Prostate gland (tissue), 2 donors: ENCODE results near the gene KDSR. TPM values are rescaled to one million over a fixed set of nuclear protein-coding genes. Genes with fewer than 3 reads are reported as not detected.

ENCODE experiments used
- DNase-seq: peaks from one replicate; pipeline ENCODE4 v3.0.0-alpha.2; 2019; ENCODE audit warnings: low spot score
- H3K27ac ChIP-seq, 2 donors: fragments of 200-600 bp; sonication (generic); 2 replicates each; pipeline ENCODE4 v1.5.1; 2017 to 2019
- H3K27me3 ChIP-seq: fragments of 200-600 bp; sonication (generic); replicated peaks from 2 replicates; pipeline ENCODE4 v1.5.1; 2019; ENCODE audit not compliant: insufficient read depth
- H3K36me3 ChIP-seq, 2 donors: fragments of 200-600 bp; sonication (generic); 1 replicate in 1 of 2; 2 replicates in 1 of 2; pipeline versions ENCODE4 v1.5.1 to v1.8.1; 2017 to 2019
- H3K4me1 ChIP-seq: fragments of 200-600 bp; sonication (generic); replicated peaks from 2 replicates; pipeline ENCODE4 v1.5.1; 2019
- H3K4me3 ChIP-seq, 2 donors: fragments of 200-600 bp; sonication (generic); 2 replicates each; pipeline ENCODE4 v1.5.1; 2017 to 2019
- H3K9me3 ChIP-seq: fragments of 200-600 bp; sonication (generic); 2 replicates; pipeline ENCODE4 v1.5.1; 2017
- POLR2A ChIP-seq: fragments of 450-650 bp; IDR thresholded peaks from one replicate; pipeline ENCODE4 v1.6.1; 2016; ENCODE audit warnings: antibody characterized with exemption, mild to moderate bottlenecking
- POLR2AphosphoS5 ChIP-seq: sonication (generic); formaldehyde crosslinking; IDR thresholded peaks from one replicate; pipeline ENCODE4 v1.6.1; 2017; ENCODE audit warnings: antibody characterized with exemption
- WGBS: methylation state at CpG from one replicate; pipeline ENCODE4 v1.1.5; 2018; 5-methylcytosine and 5-hydroxymethylcytosine counted together
- intact Hi-C: fragments of 100-400 bp; cut with DNase I; formaldehyde crosslinking; loops from one replicate; pipeline ENCODE4 v1.14.2; 2022
- total RNA-seq, 2 donors: library from RNA; depleted of rRNA; stranded (reverse); fragments of >200 nt; gene quantifications; one replicate each; pipeline ENCODE4 v1.1.0, GENCODE V29; 2016
- TF ChIP-seq, protein P1 (sequence below), 4 experiments: fragments of 200-600 bp in 2 of 4; fragments of 450-650 bp in 2 of 4; sonication (generic) in 2 of 4; IDR thresholded peaks; 1 replicate in 3 of 4; 2 replicates in 1 of 4; pipeline ENCODE4 v1.5.1; 2016 to 2019; ENCODE audit warnings: antibody characterized with exemption in 4 of 4, mild to moderate bottlenecking in 2 of 4, moderate library complexity in 2 of 4

Gene KDSR
- total RNA-seq, 2 donors from 2014 or later, result 46.1 to 52.3 TPM

DNA sequence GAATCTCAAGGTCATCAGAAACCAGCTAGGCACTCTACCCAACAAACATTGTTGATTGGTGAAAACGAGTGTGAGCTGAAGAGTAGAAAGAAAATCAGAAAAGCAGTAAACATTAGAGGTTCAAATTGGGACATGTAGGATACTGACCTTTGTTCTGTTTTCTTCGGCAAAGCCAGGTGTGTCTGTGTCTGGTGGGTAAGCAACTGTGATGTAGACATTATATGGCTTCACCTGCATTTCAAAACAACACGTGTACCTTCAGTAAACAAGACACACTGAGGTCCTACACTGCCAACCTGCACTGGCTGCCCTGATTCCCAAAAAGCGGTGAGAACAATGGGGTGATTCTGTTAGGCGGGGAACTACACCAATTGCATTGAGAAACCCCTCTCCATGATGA is 22.7 kb downstream of the KDSR start:
- intact Hi-C loops, result no loop called here
- no peak overlapping the region for H3K4me3 ChIP-seq
- TF ChIP-seq, protein P1, sequence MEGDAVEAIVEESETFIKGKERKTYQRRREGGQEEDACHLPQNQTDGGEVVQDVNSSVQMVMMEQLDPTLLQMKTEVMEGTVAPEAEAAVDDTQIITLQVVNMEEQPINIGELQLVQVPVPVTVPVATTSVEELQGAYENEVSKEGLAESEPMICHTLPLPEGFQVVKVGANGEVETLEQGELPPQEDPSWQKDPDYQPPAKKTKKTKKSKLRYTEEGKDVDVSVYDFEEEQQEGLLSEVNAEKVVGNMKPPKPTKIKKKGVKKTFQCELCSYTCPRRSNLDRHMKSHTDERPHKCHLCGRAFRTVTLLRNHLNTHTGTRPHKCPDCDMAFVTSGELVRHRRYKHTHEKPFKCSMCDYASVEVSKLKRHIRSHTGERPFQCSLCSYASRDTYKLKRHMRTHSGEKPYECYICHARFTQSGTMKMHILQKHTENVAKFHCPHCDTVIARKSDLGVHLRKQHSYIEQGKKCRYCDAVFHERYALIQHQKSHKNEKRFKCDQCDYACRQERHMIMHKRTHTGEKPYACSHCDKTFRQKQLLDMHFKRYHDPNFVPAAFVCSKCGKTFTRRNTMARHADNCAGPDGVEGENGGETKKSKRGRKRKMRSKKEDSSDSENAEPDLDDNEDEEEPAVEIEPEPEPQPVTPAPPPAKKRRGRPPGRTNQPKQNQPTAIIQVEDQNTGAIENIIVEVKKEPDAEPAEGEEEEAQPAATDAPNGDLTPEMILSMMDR (IDR thresholded peaks at IDR 0.05), result no peak
- TF ChIP-seq POLR2AphosphoS5 (no peak), POLR2A (no peak)
- no peaks in the 10 kb centered on the region for H3K9me3 ChIP-seq
- no peaks in the 10 kb centered on the region for H3K36me3 ChIP-seq
- WGBS, result 79% methylated on average over 5 of the region's 5 CpGs
- no peaks in the 10 kb centered on the region for H3K4me1 ChIP-seq
- no peak for DNase-seq
- no peak overlapping the region for H3K27ac ChIP-seq
- H3K27me3 ChIP-seq, result no peaks in the 10 kb centered on the region

DNA sequence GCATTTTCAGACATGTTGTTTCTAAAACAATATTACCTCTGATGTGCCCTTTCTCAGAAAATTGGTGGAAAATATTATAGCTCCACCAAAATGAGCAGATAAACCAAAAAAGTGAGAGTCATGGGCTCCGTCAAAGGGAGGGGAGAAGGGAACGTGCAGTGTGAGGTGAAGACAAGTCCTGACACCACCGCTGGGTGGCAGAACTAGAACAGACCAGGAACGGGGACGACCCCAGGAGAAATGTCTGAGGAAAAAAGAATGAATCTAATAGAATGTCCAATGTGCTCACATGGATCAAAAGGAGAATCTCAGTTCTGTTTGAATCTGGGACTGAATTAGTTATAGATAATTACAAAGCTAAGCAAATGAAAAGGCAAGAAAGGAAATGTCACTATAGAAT is 24.8 kb downstream of the KDSR start:
- Histone ChIP-seq H3K27ac (no peak overlapping the region), H3K36me3 (no peaks in the 10 kb centered on the region), H3K9me3 (no peaks in the 10 kb centered on the region), H3K4me1 (no peaks in the 10 kb centered on the region), H3K4me3 (no peak overlapping the region), H3K27me3 (no peaks in the 10 kb centered on the region)
- WGBS, result 43% methylated on average over 5 of the region's 5 CpGs
- intact Hi-C loops, result no loop called here
- no peak for DNase-seq
- TF ChIP-seq POLR2A (no peak), POLR2AphosphoS5 (no peak)
- TF ChIP-seq, protein P1 (IDR thresholded peaks at IDR 0.05), result peak in 3 of 4 experiments; percentile 15 to 44 (median 43)

DNA sequence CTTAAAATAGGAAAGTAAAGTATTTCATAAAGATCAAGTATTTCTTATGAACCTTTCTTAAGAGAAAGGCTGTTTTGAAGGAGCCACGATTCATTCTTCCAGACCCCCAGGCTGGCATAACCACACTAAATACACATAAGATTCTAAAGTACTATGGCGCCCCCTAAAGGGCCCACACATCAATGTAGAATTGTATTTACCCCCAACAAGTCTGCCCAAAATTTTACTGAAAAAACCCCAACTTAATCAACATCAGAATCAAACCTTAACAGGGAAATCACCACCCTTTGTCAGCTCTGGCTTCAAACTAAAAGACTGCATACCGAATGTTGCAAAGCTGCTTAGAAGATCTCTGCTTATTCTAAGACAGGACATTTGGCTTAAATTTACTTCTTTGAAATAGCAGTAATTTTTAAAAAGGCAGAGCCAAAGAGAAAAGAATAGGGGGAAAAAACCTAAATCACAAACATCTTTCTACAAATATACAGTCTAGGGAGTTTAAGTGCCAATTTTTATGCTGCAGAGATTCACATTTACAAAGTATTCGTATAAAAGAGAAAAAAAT is 27.0 kb downstream of the KDSR start:
- Histone ChIP-seq H3K36me3 (no peaks in the 10 kb centered on the region), H3K9me3 (no peaks in the 10 kb centered on the region), H3K4me1 (no peaks in the 10 kb centered on the region), H3K4me3 (no peak overlapping the region), H3K27me3 (no peaks in the 10 kb centered on the region), H3K27ac (no peak overlapping the region)
- TF ChIP-seq, protein P1 (IDR thresholded peaks at IDR 0.05), result peak in 2 of 4 experiments; percentile 28 to 32
- no peak for TF ChIP-seq POLR2A
- WGBS, result 28% methylated on average over 4 of the region's 4 CpGs
- intact Hi-C loops, result no loop called here
- no peak for DNase-seq

DNA sequence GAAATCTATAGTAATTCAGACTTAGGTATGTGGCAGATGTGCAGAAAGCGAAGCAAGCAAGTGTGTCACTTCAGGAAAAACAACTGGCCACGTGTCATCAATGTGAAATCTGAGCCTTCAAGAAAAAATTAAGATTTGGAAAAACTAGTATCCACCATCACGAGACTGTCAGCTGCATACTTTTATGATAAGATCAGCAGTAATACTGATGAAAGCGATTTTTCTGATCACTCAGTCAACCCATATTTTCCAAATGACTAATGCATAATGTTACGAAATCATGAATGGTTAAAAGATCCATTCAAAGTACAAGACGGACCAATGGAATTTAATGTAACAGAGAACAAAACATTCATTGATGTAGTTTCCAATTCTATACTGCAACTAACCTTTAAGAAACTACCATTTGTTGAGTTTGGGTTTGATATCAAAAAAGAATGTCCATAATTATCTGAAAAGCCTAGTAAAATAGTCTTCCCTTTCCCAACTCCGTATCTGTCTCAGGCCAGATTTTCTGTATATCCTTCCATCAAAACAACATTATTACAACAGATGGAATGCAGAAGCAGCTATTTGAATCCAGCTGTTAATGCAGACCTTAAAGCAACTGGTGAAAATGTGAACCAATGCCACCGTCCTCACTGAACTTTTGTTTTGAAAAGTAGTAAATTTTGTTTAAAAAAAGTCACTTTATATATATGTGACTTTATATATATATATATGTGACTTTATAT is 30.5 kb downstream of the KDSR start:
- Histone ChIP-seq H3K4me1 (no peaks in the 10 kb centered on the region), H3K9me3 (no peaks in the 10 kb centered on the region), H3K27ac (no peak overlapping the region), H3K36me3 (no peaks in the 10 kb centered on the region), H3K4me3 (no peak overlapping the region), H3K27me3 (no peaks in the 10 kb centered on the region)
- TF ChIP-seq POLR2AphosphoS5 (no peak), POLR2A (no peak)
- TF ChIP-seq, protein P1 (IDR thresholded peaks at IDR 0.05), result no peak
- intact Hi-C loops, result no loop called here
- no peak for DNase-seq
- WGBS, result 49% methylated on average over 8 of the region's 8 CpGs

DNA sequence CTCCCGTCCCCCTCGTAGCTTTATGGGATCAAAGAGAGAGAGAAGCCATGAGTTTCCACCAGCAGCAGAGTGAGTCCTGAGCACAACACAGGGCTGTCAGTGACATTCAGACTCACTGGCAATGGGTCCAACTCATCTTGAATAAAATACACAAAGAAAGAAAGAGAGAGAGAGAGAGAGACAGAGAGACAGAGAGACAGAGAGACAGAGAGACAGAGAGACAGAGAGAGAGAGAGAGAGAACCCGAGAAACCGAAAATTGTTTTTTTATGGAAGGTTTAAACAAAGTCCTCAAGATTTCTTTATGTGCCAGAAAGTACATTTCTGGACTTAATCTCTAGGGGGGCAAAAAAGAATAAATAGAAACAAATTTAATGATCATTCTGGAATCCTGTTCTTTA is 35.9 kb downstream of the KDSR start:
- DNase-seq, result no peak
- TF ChIP-seq, protein P1 (IDR thresholded peaks at IDR 0.05), result no peak
- TF ChIP-seq POLR2A (no peak), POLR2AphosphoS5 (no peak)
- H3K27ac ChIP-seq, result no peak overlapping the region
- intact Hi-C loops, result no loop called here
- no peak overlapping the region for H3K4me3 ChIP-seq
- H3K4me1 ChIP-seq, result no peaks in the 10 kb centered on the region
- H3K27me3 ChIP-seq, result no peaks in the 10 kb centered on the region
- H3K36me3 ChIP-seq, result no peaks in the 10 kb centered on the region
- 89% methylated on average over 4 of the region's 4 CpGs for WGBS
- H3K9me3 ChIP-seq, result no peaks in the 10 kb centered on the region
